ENCODE data around the gene RGS19. TPM values are rescaled to one million over a fixed set of nuclear protein-coding genes. Genes with fewer than 3 reads are reported as not detected.
A peak's percentile ranks its signal among the peaks of the same experiment; 100 is the strongest.

RGS19 gene
- total RNA-seq, 1 donor from 2014 or later = 2.0 TPM

DNA sequence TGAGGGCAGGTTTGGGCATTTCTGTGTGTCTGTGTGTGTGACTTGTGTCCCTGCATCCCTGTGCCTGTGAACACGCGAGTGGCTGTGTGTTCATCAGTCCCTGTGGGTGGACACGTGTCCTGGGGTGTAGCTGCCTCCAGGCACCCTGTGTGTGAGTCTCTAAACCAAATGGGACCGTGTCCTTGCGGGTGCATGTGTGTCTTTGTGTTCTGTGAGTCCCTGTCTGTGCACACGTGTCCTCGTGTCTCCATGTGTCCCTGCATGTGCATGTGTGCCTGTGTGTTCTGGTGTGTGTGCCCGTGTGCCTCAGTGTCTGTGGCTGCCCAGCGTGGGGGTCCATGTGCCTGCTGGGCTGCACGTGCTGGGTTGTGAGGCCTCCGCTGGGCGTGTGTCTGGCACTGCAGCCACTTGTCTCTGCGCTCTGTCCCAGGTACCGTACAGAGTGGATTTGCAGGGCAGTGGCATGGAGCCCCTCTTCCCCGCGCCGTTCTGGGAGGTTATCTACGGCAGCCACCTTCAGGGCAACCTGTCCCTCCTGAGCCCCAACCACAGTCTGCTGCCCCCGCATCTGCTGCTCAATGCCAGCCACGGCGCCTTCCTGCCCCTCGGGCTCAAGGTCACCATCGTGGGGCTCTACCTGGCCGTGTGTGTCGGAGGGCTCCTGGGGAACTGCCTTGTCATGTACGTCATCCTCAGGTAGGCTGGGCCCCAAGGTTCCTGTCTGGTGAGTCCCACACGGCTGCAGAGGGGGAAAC lies 13.1 kb upstream of the RGS19 start:
- H3K9me3 ChIP-seq (ENCODE audit: low read depth) = no peaks in the 10 kb centered on the region
- no peak overlapping the region for H3K4me2 ChIP-seq
- Mint-ChIP-seq H3K4me3 (peak overlapping the region; percentile 73), H3K27ac (peak overlapping the region; percentile 90), H3K27me3 (ENCODE audit: insufficient read depth, low read depth) (peaks cover 36% of the 10 kb centered on the region), H3K36me3 (peaks cover 3% of the 10 kb centered on the region), H3K9me3 (peaks cover 9% of the 10 kb centered on the region), H3K4me1 (peaks cover 19% of the 10 kb centered on the region)
- no peak overlapping the region for H2AFZ ChIP-seq (replicated peaks)
- no peaks in the 10 kb centered on the region for H3K36me3 ChIP-seq
- H3K27ac ChIP-seq = no peak overlapping the region
- peaks cover 9% of the 10 kb centered on the region for H3F3A ChIP-seq (ENCODE audit: low read depth)
- H4K20me1 ChIP-seq (ENCODE audit: low read depth) = no peaks in the 10 kb centered on the region
- TF ChIP-seq, protein P1, sequence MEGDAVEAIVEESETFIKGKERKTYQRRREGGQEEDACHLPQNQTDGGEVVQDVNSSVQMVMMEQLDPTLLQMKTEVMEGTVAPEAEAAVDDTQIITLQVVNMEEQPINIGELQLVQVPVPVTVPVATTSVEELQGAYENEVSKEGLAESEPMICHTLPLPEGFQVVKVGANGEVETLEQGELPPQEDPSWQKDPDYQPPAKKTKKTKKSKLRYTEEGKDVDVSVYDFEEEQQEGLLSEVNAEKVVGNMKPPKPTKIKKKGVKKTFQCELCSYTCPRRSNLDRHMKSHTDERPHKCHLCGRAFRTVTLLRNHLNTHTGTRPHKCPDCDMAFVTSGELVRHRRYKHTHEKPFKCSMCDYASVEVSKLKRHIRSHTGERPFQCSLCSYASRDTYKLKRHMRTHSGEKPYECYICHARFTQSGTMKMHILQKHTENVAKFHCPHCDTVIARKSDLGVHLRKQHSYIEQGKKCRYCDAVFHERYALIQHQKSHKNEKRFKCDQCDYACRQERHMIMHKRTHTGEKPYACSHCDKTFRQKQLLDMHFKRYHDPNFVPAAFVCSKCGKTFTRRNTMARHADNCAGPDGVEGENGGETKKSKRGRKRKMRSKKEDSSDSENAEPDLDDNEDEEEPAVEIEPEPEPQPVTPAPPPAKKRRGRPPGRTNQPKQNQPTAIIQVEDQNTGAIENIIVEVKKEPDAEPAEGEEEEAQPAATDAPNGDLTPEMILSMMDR (IDR thresholded peaks at IDR 0.05) = no peak
- no peak for TF ChIP-seq EZH2 (IDR thresholded peaks at IDR 0.05)
- no peak for TF ChIP-seq EZH2phosphoT487 (IDR thresholded peaks at IDR 0.05)
- no peaks in the 10 kb centered on the region for H3K79me2 ChIP-seq (ENCODE audit: low read depth)
- DNase-seq (ENCODE audit: low spot score) = no peak
- H3K4me1 ChIP-seq = peaks cover 3% of the 10 kb centered on the region
- peaks cover 48% of the 10 kb centered on the region for H3K27me3 ChIP-seq
- H3K9ac ChIP-seq = no peak overlapping the region
- no peak overlapping the region for H3K4me3 ChIP-seq

DNA sequence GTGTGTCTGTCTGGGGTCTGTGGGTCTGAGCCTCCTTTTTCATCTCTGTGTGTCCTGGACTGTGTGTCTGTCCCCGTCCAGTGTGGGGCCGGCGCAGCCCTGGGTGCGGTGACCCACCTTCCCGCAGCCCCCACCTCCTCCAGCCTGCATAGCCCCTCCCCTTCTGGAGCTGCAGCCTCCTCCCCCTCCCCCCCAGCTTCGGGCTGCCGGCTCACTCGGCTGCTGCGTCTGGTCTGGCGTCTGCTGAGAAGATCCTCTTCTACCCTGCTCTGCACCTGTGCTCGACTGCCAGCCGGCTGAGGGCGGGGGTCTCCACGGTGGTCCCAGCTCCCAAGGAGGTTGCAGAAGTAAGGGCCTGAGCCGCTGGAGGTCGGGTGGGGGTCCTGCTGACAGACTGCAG lies 12.5 kb upstream of the RGS19 start:
- peak overlapping the region; percentile 81 for H3K27ac Mint-ChIP-seq
- H3K36me3 ChIP-seq = no peaks in the 10 kb centered on the region
- TF ChIP-seq EZH2 (IDR thresholded peaks at IDR 0.05) = no peak
- TF ChIP-seq, protein P1 (IDR thresholded peaks at IDR 0.05) = no peak
- no peak for TF ChIP-seq EZH2phosphoT487 (IDR thresholded peaks at IDR 0.05)
- no peak overlapping the region for H3K27ac ChIP-seq
- peak overlapping the region; percentile 66 for H3K4me3 Mint-ChIP-seq
- H3K9me3 Mint-ChIP-seq = peaks cover 8% of the 10 kb centered on the region
- no peak overlapping the region for H3K4me3 ChIP-seq
- no peaks in the 10 kb centered on the region for H3K9me3 ChIP-seq (ENCODE audit: low read depth)
- peaks cover 19% of the 10 kb centered on the region for H3K4me1 Mint-ChIP-seq
- H3K79me2 ChIP-seq (ENCODE audit: low read depth) = no peaks in the 10 kb centered on the region
- H3K36me3 Mint-ChIP-seq = peaks cover under 1% of the 10 kb centered on the region
- H3K4me1 ChIP-seq = peaks cover 3% of the 10 kb centered on the region
- no peak overlapping the region for H3K4me2 ChIP-seq
- H3K27me3 Mint-ChIP-seq (ENCODE audit: insufficient read depth, low read depth) = peaks cover 34% of the 10 kb centered on the region
- peak; percentile 59 for DNase-seq (ENCODE audit: low spot score)
- no peak overlapping the region for H2AFZ ChIP-seq (replicated peaks)
- H4K20me1 ChIP-seq (ENCODE audit: low read depth) = no peaks in the 10 kb centered on the region
- peaks cover 50% of the 10 kb centered on the region for H3K27me3 ChIP-seq
- H3F3A ChIP-seq (ENCODE audit: low read depth) = peaks cover 9% of the 10 kb centered on the region
- no peak overlapping the region for H3K9ac ChIP-seq

DNA sequence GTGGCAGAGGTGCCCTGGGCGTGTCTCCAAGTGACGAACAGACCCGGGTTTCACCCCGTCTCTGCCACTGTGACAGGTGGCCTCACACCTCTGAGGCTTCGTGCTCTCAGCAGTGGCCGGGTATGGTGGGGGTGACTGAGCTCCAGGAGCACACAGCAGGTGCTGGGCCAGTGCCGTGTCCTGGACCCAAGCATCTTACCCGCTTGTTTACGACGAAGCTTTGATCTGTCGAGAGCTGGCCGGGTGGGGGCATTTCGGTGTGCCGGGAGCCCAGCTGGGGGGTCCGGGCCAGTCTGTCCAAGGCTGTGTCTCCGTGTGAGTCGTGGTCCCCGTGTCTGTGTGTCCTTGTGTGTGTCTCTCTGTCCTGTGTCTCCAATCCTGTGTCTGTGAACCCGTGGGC lies 12.0 kb upstream of the RGS19 start:
- H3K4me1 ChIP-seq = peaks cover 3% of the 10 kb centered on the region
- Mint-ChIP-seq H3K27ac (peak overlapping the region; percentile 81), H3K36me3 (no peaks in the 10 kb centered on the region), H3K4me3 (peak overlapping the region; percentile 66), H3K9me3 (peaks cover 11% of the 10 kb centered on the region), H3K4me1 (peaks cover 19% of the 10 kb centered on the region), H3K27me3 (ENCODE audit: insufficient read depth, low read depth) (peaks cover 36% of the 10 kb centered on the region)
- TF ChIP-seq EZH2phosphoT487 (IDR thresholded peaks at IDR 0.05) (no peak), EZH2 (IDR thresholded peaks at IDR 0.05) (no peak)
- TF ChIP-seq, protein P1 (IDR thresholded peaks at IDR 0.05) = no peak
- peaks cover 9% of the 10 kb centered on the region for H3F3A ChIP-seq (ENCODE audit: low read depth)
- no peaks in the 10 kb centered on the region for H4K20me1 ChIP-seq (ENCODE audit: low read depth)
- no peak overlapping the region for H3K4me2 ChIP-seq
- H3K9me3 ChIP-seq (ENCODE audit: low read depth) = no peaks in the 10 kb centered on the region
- no peak for DNase-seq (ENCODE audit: low spot score)
- no peaks in the 10 kb centered on the region for H3K79me2 ChIP-seq (ENCODE audit: low read depth)
- peaks cover 54% of the 10 kb centered on the region for H3K27me3 ChIP-seq
- no peak overlapping the region for H3K9ac ChIP-seq
- H3K4me3 ChIP-seq = no peak overlapping the region
- H3K27ac ChIP-seq = no peak overlapping the region
- H2AFZ ChIP-seq (replicated peaks) = no peak overlapping the region
- H3K36me3 ChIP-seq = no peaks in the 10 kb centered on the region
